ENCODE results near the gene SLF2. TPM values are rescaled to one million over a fixed set of nuclear protein-coding genes. Genes with fewer than 3 reads are reported as not detected.

The SLF2 gene
- total and polyA plus RNA-seq, 2 of the 13 experiments (the other 11 are each of a cell fraction or from before 2014, with no cell fraction given) = 12.2 to 48.1 TPM

DNA sequence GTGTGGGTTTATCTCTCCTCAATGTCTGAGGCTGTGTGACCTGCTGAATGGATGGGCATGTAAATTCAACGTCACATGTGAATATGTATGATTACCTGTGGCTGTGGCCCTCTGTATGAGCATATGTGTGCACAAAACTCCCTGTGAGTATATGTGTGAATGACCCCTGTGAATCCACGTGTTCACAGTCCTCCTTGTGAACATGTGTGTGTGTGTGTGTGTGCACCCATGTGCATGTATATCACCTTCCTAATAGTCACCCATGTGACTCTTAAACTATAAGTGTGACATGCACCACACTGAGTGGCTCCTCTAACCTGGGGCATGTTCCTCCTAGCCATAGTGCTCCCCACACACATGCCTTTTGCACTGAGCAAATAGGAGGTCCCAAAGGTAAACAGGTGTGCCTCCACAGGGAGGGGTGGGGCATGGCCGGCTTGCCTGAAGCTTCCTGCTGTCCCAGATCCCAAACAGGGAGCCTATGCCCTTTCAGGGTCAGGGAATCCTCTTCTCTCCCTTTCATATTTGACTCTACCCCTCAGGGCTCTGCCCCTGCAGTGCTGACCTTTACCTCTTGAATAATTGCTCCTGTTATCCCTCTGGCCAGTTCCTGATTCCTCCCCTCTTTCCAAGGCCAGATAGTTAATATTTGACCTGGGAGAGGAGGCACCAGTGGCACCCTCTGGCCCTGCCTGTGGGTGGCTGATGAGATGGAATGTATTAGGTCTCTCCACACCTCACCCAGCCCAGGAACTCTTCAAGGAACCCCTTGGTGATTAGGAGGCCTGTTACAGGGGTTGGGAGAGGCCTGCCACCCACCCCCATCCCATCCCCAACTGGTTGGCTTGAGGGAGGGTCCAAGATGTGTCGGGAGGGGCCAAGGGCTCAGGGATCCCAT lies 58.4 kb downstream of the SLF2 start (continued):
- TF ChIP-seq SP1 (IDR thresholded peaks at IDR 0.05) (no peak), SP1 (CRISPR knock-in tag; IDR thresholded peaks at IDR 0.05) (peak; percentile 49), HMGA1 (CRISPR knock-in tag; conservative IDR thresholded peaks at IDR 0.05) (no peak), ZNF558 (CRISPR knock-in tag; IDR thresholded peaks at IDR 0.05; ENCODE audit: borderline replicate concordance) (peak; percentile 22; the same call in 1 of the 2 replicates), KAT2B (IDR thresholded peaks at IDR 0.05; ENCODE audit: borderline replicate concordance, low read depth, low read length) (no peak), FOSL2 (CRISPR knock-in tag; IDR thresholded peaks at IDR 0.05) (peak; percentile 75; the same call in 1 of the 2 replicates), ZSCAN22 (CRISPR knock-in tag; IDR thresholded peaks at IDR 0.05) (no peak; the same call in 1 of the 2 replicates), TAF1 (CRISPR knock-in tag; IDR thresholded peaks at IDR 0.05) (no peak; the same call in 1 of the 2 replicates), ZNF10 (CRISPR knock-in tag; IDR thresholded peaks at IDR 0.05; ENCODE audit: borderline replicate concordance, low read depth) (no peak), ZIK1 (CRISPR knock-in tag; IDR thresholded peaks at IDR 0.05; ENCODE audit: borderline replicate concordance, low read depth) (0 out of 2 replicates have a peak, but pooled peaks have one; percentile 3), RFX3 (CRISPR knock-in tag; IDR thresholded peaks at IDR 0.05) (no peak), ZNF337 (CRISPR knock-in tag; IDR thresholded peaks at IDR 0.05; ENCODE audit: borderline replicate concordance, low read depth) (0 out of 2 replicates have a peak, but pooled peaks have one; percentile 41), ZNF567 (CRISPR knock-in tag; IDR thresholded peaks at IDR 0.05; ENCODE audit: borderline replicate concordance) (no peak), MXI1 (IDR thresholded peaks at IDR 0.05; ENCODE audit: borderline replicate concordance, low read depth, low read length) (peak; percentile 74; the same call in 1 of the 3 replicates), KLF6 (CRISPR knock-in tag; IDR thresholded peaks at IDR 0.05) (peak; percentile 39; the same call in 1 of the 2 replicates), ZNF720 (CRISPR knock-in tag; IDR thresholded peaks at IDR 0.05) (no peak), ZNF629 (CRISPR knock-in tag; conservative IDR thresholded peaks at IDR 0.05) (no peak; the same call in 1 of the 2 replicates)
- TF ChIP-seq, protein P1, sequence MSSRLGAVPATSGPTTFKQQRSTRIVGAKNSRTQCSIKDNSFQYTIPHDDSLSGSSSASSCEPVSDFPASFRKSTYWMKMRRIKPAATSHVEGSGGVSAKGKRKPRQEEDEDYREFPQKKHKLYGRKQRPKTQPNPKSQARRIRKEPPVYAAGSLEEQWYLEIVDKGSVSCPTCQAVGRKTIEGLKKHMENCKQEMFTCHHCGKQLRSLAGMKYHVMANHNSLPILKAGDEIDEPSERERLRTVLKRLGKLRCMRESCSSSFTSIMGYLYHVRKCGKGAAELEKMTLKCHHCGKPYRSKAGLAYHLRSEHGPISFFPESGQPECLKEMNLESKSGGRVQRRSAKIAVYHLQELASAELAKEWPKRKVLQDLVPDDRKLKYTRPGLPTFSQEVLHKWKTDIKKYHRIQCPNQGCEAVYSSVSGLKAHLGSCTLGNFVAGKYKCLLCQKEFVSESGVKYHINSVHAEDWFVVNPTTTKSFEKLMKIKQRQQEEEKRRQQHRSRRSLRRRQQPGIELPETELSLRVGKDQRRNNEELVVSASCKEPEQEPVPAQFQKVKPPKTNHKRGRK (CRISPR knock-in tag; IDR thresholded peaks at IDR 0.05) = no peak
- TF ChIP-seq, protein P2, sequence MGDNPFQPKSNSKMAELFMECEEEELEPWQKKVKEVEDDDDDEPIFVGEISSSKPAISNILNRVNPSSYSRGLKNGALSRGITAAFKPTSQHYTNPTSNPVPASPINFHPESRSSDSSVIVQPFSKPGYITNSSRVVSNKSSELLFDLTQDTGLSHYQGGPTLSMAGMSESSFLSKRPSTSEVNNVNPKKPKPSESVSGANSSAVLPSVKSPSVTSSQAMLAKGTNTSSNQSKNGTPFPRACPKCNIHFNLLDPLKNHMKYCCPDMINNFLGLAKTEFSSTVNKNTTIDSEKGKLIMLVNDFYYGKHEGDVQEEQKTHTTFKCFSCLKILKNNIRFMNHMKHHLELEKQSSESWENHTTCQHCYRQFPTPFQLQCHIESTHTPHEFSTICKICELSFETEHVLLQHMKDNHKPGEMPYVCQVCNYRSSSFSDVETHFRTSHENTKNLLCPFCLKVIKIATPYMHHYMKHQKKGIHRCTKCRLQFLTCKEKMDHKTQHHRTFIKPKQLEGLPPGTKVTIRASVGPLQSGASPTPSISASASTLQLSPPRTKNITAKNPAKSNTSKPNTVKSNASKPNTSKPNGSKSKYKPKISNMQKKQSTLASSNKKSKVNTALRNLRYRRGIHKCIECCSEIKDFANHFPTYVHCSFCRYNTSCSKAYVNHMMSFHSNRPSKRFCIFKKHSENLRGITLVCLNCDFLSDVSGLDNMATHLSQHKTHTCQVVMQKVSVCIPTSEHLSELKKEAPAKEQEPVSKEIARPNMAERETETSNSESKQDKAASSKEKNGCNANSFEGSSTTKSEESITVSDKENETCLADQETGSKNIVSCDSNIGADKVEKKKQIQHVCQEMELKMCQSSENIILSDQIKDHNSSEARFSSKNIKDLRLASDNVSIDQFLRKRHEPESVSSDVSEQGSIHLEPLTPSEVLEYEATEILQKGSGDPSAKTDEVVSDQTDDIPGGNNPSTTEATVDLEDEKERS (CRISPR knock-in tag; IDR thresholded peaks at IDR 0.05) = peak; percentile 63; the same call in 1 of the 2 replicates
- TF ChIP-seq, protein P3, sequence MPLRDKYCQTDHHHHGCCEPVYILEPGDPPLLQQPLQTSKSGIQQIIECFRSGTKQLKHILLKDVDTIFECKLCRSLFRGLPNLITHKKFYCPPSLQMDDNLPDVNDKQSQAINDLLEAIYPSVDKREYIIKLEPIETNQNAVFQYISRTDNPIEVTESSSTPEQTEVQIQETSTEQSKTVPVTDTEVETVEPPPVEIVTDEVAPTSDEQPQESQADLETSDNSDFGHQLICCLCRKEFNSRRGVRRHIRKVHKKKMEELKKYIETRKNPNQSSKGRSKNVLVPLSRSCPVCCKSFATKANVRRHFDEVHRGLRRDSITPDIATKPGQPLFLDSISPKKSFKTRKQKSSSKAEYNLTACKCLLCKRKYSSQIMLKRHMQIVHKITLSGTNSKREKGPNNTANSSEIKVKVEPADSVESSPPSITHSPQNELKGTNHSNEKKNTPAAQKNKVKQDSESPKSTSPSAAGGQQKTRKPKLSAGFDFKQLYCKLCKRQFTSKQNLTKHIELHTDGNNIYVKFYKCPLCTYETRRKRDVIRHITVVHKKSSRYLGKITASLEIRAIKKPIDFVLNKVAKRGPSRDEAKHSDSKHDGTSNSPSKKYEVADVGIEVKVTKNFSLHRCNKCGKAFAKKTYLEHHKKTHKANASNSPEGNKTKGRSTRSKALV (CRISPR knock-in tag; IDR thresholded peaks at IDR 0.05) = no peak
- TF ChIP-seq, protein P4, sequence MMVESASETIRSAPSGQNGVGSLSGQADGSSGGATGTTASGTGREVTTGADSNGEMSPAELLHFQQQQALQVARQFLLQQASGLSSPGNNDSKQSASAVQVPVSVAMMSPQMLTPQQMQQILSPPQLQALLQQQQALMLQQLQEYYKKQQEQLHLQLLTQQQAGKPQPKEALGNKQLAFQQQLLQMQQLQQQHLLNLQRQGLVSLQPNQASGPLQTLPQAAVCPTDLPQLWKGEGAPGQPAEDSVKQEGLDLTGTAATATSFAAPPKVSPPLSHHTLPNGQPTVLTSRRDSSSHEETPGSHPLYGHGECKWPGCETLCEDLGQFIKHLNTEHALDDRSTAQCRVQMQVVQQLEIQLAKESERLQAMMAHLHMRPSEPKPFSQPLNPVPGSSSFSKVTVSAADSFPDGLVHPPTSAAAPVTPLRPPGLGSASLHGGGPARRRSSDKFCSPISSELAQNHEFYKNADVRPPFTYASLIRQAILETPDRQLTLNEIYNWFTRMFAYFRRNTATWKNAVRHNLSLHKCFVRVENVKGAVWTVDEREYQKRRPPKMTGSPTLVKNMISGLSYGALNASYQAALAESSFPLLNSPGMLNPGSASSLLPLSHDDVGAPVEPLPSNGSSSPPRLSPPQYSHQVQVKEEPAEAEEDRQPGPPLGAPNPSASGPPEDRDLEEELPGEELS (CRISPR knock-in tag; IDR thresholded peaks at IDR 0.05) = peak; percentile 95

Data from HepG2 (cell line).